ENCODE measurements around the gene RAB11FIP3.
"Not testable (repeated sequence)": the region's sequence is repeated elsewhere in the genome, so short reads cannot be mapped to it uniquely, and the experiment has no call there.

Gene RAB11FIP3

DNA sequence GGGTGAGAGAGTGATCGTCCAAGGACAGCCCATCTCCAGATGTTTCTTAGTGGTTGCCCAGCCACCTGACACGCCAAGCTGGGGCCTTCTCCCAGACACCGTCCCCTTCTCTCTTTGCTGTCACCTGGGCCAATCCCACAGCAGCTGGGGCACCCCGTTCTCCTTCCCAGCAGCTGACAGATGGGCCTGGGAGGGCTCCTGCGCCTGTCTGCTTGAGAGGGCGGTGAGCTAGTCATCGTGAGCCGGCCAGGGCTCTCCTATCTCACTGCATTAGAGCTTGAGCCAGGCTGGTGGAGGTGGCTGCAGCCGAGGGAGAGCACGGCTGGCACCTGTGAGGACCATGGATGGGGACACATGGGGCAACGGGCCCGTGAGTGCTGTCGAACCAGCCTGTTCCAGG is 41.2 kb downstream of the RAB11FIP3 start:
- TF ChIP-seq, protein P1, sequence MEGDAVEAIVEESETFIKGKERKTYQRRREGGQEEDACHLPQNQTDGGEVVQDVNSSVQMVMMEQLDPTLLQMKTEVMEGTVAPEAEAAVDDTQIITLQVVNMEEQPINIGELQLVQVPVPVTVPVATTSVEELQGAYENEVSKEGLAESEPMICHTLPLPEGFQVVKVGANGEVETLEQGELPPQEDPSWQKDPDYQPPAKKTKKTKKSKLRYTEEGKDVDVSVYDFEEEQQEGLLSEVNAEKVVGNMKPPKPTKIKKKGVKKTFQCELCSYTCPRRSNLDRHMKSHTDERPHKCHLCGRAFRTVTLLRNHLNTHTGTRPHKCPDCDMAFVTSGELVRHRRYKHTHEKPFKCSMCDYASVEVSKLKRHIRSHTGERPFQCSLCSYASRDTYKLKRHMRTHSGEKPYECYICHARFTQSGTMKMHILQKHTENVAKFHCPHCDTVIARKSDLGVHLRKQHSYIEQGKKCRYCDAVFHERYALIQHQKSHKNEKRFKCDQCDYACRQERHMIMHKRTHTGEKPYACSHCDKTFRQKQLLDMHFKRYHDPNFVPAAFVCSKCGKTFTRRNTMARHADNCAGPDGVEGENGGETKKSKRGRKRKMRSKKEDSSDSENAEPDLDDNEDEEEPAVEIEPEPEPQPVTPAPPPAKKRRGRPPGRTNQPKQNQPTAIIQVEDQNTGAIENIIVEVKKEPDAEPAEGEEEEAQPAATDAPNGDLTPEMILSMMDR (IDR thresholded peaks at IDR 0.05; ENCODE audit: borderline replicate concordance, insufficient read depth, low read depth, low read length): no peak
- H3K4me3 ChIP-seq (ENCODE audit: low read depth, low read length): no peak overlapping the region

DNA sequence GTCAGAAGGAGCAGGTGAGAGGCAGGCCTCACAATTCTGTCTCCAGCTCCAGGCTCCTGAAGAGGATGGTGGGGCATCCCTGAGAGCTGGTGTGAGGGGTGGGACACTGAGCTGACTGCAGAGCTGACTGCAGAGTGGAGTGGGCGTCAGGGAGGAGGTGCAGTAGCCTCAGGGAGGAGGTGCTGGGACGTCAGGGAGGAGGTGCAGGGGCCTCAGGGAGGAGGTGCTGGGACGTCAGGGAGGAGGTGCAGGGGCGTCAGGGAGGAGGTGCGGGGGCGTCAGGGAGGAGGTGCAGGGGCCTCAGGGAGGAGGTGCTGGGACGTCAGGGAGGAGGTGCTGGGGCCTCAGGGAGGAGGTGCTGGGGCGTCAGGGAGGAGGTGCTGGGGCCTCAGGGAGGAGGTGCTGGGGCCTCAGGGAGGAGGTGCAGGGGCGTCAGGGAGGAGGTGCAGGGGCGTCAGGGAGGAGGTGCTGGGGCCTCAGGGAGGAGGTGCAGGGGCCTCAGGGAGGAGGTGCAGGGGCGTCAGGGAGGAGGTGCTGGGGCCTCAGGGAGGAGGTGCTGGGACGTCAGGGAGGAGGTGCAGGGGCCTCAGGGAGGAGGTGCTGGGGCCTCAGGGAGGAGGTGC is 41.9 kb downstream of the RAB11FIP3 start:
- not testable (repeated sequence) for H3K4me3 ChIP-seq (ENCODE audit: low read depth, low read length)

DNA sequence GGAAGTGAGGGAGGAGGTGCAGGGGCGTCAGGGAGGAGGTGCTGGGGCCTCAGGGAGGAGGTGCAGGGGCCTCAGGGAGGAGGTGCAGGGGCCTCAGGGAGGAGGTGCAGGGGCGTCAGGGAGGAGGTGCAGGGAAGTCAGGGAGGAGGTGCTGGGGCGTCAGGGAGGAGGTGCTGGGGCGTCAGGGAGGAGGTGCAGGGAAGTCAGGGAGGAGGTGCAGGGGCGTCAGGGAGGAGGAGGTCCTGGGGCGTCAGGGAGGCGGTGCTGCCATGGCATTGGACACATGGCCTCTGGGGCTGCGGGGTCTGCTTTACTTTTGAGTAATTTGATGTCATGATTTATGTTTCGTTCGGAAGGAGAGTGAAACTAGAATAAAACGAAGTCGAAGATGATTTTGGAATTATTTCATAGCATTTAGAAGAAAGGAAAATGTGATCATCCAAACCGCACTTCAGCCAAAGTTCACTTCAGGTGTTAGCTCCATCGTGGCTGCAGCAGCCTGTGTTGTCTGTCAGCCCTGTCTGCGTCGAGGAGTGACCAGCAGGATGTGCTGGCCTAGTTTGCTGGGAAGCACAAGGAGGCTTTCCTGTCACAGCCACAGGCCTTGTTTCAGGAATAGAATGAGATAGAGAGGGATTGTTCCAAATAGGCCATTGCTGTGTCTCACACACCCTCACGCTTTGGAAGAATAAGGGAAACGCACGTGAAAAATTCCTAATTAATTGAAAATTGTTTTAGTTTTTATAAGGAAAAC is 42.8 kb downstream of the RAB11FIP3 start:
- TF ChIP-seq, protein P1 (IDR thresholded peaks at IDR 0.05; ENCODE audit: borderline replicate concordance, insufficient read depth, low read depth, low read length): no peak
- H3K4me3 ChIP-seq (ENCODE audit: low read depth, low read length): no peak overlapping the region

GRCh38 chr16:469459-469858 is 44.0 kb downstream of the RAB11FIP3 start:
- H3K4me3 ChIP-seq (ENCODE audit: low read depth, low read length): not testable (repeated sequence)

- H3K4me3 ChIP-seq (ENCODE audit: low read depth, low read length): no peak overlapping the region
- TF ChIP-seq, protein P1 (IDR thresholded peaks at IDR 0.05; ENCODE audit: borderline replicate concordance, insufficient read depth, low read depth, low read length): no peak
Observed at GRCh38 chr16:470418-470817, 45.0 kb downstream of the RAB11FIP3 start.

- H3K4me3 ChIP-seq (ENCODE audit: low read depth, low read length): no peak overlapping the region
- TF ChIP-seq, protein P1 (IDR thresholded peaks at IDR 0.05; ENCODE audit: borderline replicate concordance, insufficient read depth, low read depth, low read length): no peak
Observed at GRCh38 chr16:471353-472198, 46.1 kb downstream of the RAB11FIP3 start.

- TF ChIP-seq, protein P1 (IDR thresholded peaks at IDR 0.05; ENCODE audit: borderline replicate concordance, insufficient read depth, low read depth, low read length): no peak
- no peak overlapping the region for H3K4me3 ChIP-seq (ENCODE audit: low read depth, low read length)
Observed at GRCh38 chr16:472199-472504, 46.7 kb downstream of the RAB11FIP3 start.
